Breast epithelium (tissue), 4 donors: ENCODE data around the gene ETV2. TPM values are rescaled to one million over a fixed set of nuclear protein-coding genes. Genes with fewer than 3 reads are reported as not detected.
A peak's percentile ranks its signal among the peaks of the same experiment; 100 is the strongest.
"Not testable (repeated sequence)": the region's sequence is repeated elsewhere in the genome, so short reads cannot be mapped to it uniquely, and the experiment has no call there.

Source experiments
- DNase-seq, 2 donors: peaks; one replicate each; pipeline ENCODE4 v3.0.0-alpha.2; 2019; ENCODE audit warnings: low spot score in 2 of 2
- H3K27ac ChIP-seq, 2 donors: fragments of 200-600 bp; sonication (generic) in 1 of 2; one replicate each; pipeline ENCODE4 v1.5.1; 2016 to 2019; ENCODE audit warnings: mild to moderate bottlenecking in 1 of 2
- H3K27me3 ChIP-seq, 2 donors: fragments of 200-600 bp; sonication (generic) in 1 of 2; one replicate each; pipeline versions ENCODE4 v1.5.1 to v1.6.0; 2017 to 2019; ENCODE audit warnings: control low read depth in 1 of 2, mild to moderate bottlenecking in 1 of 2
- H3K36me3 ChIP-seq: fragments of 200-600 bp; one replicate; pipeline ENCODE4 v1.5.1; 2019
- H3K4me1 ChIP-seq, 2 donors: fragments of 200-600 bp; sonication (generic); one replicate each; pipeline ENCODE4 v1.5.1; 2016 to 2019; ENCODE audit warnings: control low read depth in 1 of 2
- H3K4me3 ChIP-seq, 3 donors: fragments of 200-600 bp; sonication (generic); 1 replicate in 2 of 3; 2 replicates in 1 of 3; pipeline ENCODE4 v1.5.1; 2016 to 2019; ENCODE audit warnings: mild to moderate bottlenecking in 3 of 3, moderate library complexity in 2 of 3
- H3K9me3 ChIP-seq, 2 donors: fragments of 200-600 bp; sonication (generic) in 1 of 2; one replicate each; pipeline ENCODE4 v1.5.1; 2016 to 2019; ENCODE audit warnings: control low read depth in 1 of 2
- CTCF ChIP-seq, 3 donors: fragments of 450-650 bp; IDR thresholded peaks; one replicate each; pipeline ENCODE4 v1.5.1; 2016 to 2017; ENCODE audit warnings: antibody characterized with exemption in 3 of 3, mild to moderate bottlenecking in 3 of 3, moderate library complexity in 3 of 3
- POLR2A ChIP-seq: fragments of 450-650 bp; IDR thresholded peaks from one replicate; pipeline ENCODE4 v1.6.1; 2016; ENCODE audit warnings: antibody characterized with exemption, mild to moderate bottlenecking, moderate library complexity
- POLR2AphosphoS5 ChIP-seq, 3 donors: sonication (generic); formaldehyde crosslinking; IDR thresholded peaks; one replicate each; pipeline ENCODE4 v1.6.1; 2017; ENCODE audit warnings: antibody characterized with exemption in 3 of 3
- intact Hi-C: fragments of 100-400 bp; cut with DNase I; formaldehyde crosslinking; loops from one replicate; pipeline ENCODE4 v1.15.1; 2023; ENCODE audit warnings: low total_unique reads
- total RNA-seq, 3 donors: library from RNA; depleted of rRNA; stranded (reverse); fragments of >200 nt; gene quantifications; one replicate each; pipeline ENCODE4 v1.1.0, GENCODE V29; 2016

The ETV2 gene
- total RNA-seq, 3 donors from 2014 or later, result 0.59 TPM; not detected in 2

GRCh38 chr19:35601971-35602370, 39.6 kb upstream of the ETV2 start:
- intact Hi-C loops, result no loop called here
- H3K27me3 ChIP-seq, result no peaks in the 10 kb centered on the region
- DNase-seq, result no peak

DNA sequence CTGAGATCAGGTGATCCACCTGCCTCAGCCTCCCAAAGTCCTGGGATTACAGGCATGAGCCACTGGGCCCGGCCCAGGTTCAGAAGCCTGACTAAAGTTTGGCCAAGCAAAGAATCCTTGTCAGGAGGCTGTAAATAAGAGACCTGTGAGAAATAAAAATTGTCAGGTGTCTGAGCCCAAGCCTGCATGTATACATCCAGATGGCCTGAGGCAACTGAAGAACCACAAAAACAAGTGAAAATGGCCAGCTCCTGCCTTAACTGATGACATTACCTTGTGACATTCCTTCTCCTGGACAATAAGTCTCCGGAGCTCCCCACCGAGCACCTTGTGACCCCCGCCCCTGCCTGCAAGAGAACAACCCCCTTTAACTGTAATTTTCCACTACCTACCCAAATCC, 37.1 kb upstream of the ETV2 start:
- peak overlapping the region; percentile 25 to 65 for H3K27ac ChIP-seq
- H3K9me3 ChIP-seq, H3K4me1 ChIP-seq, H3K27me3 ChIP-seq, H3K36me3 ChIP-seq, DNase-seq, intact Hi-C loops, H3K4me3 ChIP-seq: not testable (repeated sequence)

More at GRCh38 chr19:35601971-35602370, 39.6 kb upstream of the ETV2 start:
- Histone ChIP-seq H3K4me1 (no peaks in the 10 kb centered on the region), H3K27ac (no peak overlapping the region), H3K36me3 (no peaks in the 10 kb centered on the region), H3K4me3 (no peak overlapping the region), H3K9me3 (no peaks in the 10 kb centered on the region)
- TF ChIP-seq CTCF (IDR thresholded peaks at IDR 0.05) (no peak), POLR2A (no peak), POLR2AphosphoS5 (IDR thresholded peaks at IDR 0.05) (no peak)

DNA sequence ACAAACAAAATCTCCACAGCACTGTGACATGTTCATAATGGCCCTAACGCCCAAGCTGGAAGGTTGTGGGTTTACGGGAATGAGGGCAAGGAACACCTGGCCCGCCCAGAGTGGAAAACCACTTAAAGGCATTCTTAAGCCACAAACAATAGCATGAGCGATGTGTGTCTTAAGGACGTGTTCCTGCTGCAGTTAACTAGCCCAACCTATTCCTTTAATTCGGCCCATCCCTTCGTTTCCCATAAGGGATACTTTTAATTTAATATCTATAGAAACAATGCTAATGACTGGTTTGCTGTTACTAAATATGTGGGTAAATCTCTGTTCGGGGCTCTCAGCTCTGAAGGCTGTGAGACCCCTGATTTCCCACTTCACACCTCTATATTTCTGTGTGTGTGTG, 34.4 kb upstream of the ETV2 start:
- intact Hi-C loops, DNase-seq: not testable (repeated sequence)

GRCh38 chr19:35607661-35608060, 33.9 kb upstream of the ETV2 start:
- intact Hi-C loops, result no loop called here
- TF ChIP-seq POLR2AphosphoS5 (IDR thresholded peaks at IDR 0.05) (no peak), CTCF (IDR thresholded peaks at IDR 0.05) (no peak), POLR2A (no peak)
- no peak overlapping the region for H3K4me3 ChIP-seq
- H3K27ac ChIP-seq, result no peak overlapping the region
- H3K4me1 ChIP-seq, result no peaks in the 10 kb centered on the region
- no peaks in the 10 kb centered on the region for H3K27me3 ChIP-seq
- no peaks in the 10 kb centered on the region for H3K36me3 ChIP-seq
- no peak for DNase-seq
- H3K9me3 ChIP-seq, result no peaks in the 10 kb centered on the region

More for the DNA sequence above, 34.4 kb upstream of the ETV2 start:
- not testable (repeated sequence) for H3K4me3 ChIP-seq, H3K36me3 ChIP-seq, H3K9me3 ChIP-seq, H3K4me1 ChIP-seq, H3K27me3 ChIP-seq, H3K27ac ChIP-seq

- Histone ChIP-seq H3K27ac (no peak overlapping the region), H3K4me3 (no peak overlapping the region), H3K27me3 (no peaks in the 10 kb centered on the region), H3K9me3 (no peaks in the 10 kb centered on the region), H3K4me1 (peaks cover 0 to 4% of the 10 kb centered on the region in 2 donors), H3K36me3 (no peaks in the 10 kb centered on the region)
- no peak for DNase-seq
- intact Hi-C loops, result no loop called here
- TF ChIP-seq POLR2A, result no peak
- no peak for TF ChIP-seq POLR2AphosphoS5 (IDR thresholded peaks at IDR 0.05)
- TF ChIP-seq CTCF (IDR thresholded peaks at IDR 0.05), result no peak
Measured at GRCh38 chr19:35608251-35608650, 33.3 kb upstream of the ETV2 start.

DNA sequence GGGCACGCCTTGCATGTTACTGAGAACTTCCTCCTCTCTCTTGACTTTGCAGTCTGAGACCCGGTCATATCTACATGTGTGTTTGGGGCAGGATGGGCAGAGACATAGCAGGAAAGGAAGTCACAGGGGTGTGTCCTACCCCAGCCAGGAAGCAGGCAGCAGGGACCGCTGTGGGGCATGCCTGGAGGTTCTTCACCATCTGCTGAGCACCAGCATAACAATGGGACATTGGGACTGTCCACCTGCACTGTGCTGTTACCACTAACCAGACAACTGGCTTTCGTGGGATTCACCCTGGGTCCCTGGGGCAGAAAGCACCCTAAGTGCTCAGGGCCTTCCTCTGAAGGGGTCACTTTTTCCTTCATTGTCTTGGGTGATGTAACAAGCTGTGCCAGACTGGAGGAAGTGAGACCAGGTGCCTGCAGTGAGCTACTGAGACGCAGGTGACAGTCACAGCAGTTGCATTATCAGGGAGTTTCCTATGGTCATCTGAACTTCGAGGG, 31.6 kb upstream of the ETV2 start:
- intact Hi-C loops, result no loop called here

More for the DNA sequence above, 31.6 kb upstream of the ETV2 start:
- Histone ChIP-seq H3K27me3 (no peaks in the 10 kb centered on the region), H3K9me3 (no peaks in the 10 kb centered on the region), H3K4me3 (no peak overlapping the region), H3K36me3 (no peaks in the 10 kb centered on the region), H3K27ac (no peak overlapping the region), H3K4me1 (peaks cover 0 to 4% of the 10 kb centered on the region in 2 donors)
- DNase-seq, result no peak
- TF ChIP-seq CTCF (IDR thresholded peaks at IDR 0.05) (no peak), POLR2AphosphoS5 (IDR thresholded peaks at IDR 0.05) (no peak), POLR2A (no peak)
